ENCODE results near the gene SLC44A4.
"Not testable (repeated sequence)": the region's sequence is repeated elsewhere in the genome, so short reads cannot be mapped to it uniquely, and the experiment has no call there.

SLC44A4 gene

DNA sequence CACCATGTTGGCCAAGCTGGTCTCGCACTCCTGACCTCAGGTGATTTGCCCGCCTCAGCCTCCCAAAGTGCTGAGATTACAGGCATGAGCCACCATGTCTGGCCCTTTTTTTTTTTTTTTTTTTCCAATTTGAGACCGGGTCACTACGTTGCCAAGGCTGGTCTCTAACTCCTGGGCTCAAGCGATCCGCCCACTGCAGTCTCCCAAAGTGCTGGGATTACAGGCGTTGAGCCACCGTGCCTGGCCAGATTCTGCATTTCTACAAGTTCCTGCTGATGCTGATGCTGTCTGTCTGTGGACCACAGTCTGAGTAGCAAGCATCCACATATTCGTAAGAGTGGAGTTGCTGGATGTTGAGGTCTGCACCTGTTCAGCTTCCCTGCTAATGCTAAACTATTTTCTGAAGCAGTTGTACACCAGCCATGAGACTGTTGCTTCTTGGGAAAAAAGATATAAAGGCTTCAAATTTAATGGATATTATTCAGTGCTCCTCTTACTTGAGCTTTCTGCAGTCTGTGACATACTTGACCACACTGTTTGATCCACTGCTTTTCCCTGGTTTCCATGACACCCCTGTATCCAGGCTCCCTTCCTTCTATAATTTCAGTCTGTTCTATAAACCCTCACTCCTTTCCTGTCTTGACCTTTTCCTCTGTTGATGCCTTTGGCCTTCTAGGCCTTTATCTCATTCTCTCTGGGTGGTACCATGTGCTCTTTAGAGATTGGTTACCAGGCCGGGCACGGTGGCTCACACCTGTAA, 33.2 kb upstream of the SLC44A4 start:
- no peaks in the 10 kb centered on the region for H3K36me3 ChIP-seq (ENCODE audit: control insufficient read depth, insufficient read depth, low read length)
- DNase-seq (ENCODE audit: extremely low read depth, insufficient read length), result no peak
- H3K27me3 ChIP-seq (replicated peaks; ENCODE audit: control insufficient read depth, insufficient read depth, low read length), result no peaks in the 10 kb centered on the region
- TF ChIP-seq, protein P1, sequence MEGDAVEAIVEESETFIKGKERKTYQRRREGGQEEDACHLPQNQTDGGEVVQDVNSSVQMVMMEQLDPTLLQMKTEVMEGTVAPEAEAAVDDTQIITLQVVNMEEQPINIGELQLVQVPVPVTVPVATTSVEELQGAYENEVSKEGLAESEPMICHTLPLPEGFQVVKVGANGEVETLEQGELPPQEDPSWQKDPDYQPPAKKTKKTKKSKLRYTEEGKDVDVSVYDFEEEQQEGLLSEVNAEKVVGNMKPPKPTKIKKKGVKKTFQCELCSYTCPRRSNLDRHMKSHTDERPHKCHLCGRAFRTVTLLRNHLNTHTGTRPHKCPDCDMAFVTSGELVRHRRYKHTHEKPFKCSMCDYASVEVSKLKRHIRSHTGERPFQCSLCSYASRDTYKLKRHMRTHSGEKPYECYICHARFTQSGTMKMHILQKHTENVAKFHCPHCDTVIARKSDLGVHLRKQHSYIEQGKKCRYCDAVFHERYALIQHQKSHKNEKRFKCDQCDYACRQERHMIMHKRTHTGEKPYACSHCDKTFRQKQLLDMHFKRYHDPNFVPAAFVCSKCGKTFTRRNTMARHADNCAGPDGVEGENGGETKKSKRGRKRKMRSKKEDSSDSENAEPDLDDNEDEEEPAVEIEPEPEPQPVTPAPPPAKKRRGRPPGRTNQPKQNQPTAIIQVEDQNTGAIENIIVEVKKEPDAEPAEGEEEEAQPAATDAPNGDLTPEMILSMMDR (IDR thresholded peaks at IDR 0.05; ENCODE audit: insufficient read depth, low read length, poor library complexity, severe bottlenecking), result no peak
- H3K4me3 ChIP-seq (replicated peaks; ENCODE audit: low read depth, low read length), result no peak overlapping the region

DNA sequence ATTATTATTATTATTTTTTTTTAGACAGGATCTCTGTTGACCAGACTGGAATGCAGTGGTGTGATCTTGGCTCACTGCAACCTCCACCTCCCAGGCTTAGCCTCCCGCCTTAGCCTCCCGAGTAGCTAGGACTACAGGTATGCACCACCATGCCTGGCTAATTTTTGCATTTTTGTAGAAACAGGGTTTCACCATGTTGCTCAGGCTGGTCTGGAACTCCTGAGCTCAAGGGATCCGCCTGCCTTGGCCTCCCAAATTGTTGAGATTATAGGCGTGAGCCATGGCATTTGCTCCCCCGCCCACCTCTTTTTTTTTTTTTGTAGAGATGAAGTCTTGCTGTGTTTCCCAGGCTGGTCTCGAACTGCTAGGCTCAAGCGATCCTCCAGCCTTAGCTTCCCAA, 30.5 kb upstream of the SLC44A4 start:
- not testable (repeated sequence) for H3K4me3 ChIP-seq (replicated peaks; ENCODE audit: low read depth, low read length); DNase-seq (ENCODE audit: extremely low read depth, insufficient read length); H3K36me3 ChIP-seq (ENCODE audit: control insufficient read depth, insufficient read depth, low read length); H3K27me3 ChIP-seq (replicated peaks; ENCODE audit: control insufficient read depth, insufficient read depth, low read length)

DNA sequence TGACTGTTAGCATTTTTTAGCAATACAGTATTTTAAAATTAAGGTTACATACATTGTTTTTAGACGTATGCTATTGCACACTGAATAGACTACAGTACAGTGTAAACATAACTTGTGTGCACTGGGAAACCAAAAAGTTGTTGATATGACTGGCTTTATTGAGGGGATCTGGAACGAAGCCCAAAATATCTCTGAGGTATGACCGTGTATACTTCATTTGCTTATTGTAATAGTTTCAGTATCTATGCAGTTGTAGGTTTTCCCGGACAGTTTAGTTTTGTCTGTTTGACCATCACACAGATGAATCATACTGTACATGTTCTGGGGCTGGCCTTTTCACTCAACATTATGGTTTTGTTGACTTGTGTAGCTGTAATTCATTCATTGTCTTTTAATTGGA, 30.0 kb upstream of the SLC44A4 start:
- peak; percentile 55 for DNase-seq (ENCODE audit: extremely low read depth, insufficient read length)
- no peak overlapping the region for H3K4me3 ChIP-seq (replicated peaks; ENCODE audit: low read depth, low read length)
- H3K27me3 ChIP-seq (replicated peaks; ENCODE audit: control insufficient read depth, insufficient read depth, low read length), result no peaks in the 10 kb centered on the region
- H3K36me3 ChIP-seq (ENCODE audit: control insufficient read depth, insufficient read depth, low read length), result no peaks in the 10 kb centered on the region
- TF ChIP-seq, protein P1 (IDR thresholded peaks at IDR 0.05; ENCODE audit: insufficient read depth, low read length, poor library complexity, severe bottlenecking), result no peak

DNA sequence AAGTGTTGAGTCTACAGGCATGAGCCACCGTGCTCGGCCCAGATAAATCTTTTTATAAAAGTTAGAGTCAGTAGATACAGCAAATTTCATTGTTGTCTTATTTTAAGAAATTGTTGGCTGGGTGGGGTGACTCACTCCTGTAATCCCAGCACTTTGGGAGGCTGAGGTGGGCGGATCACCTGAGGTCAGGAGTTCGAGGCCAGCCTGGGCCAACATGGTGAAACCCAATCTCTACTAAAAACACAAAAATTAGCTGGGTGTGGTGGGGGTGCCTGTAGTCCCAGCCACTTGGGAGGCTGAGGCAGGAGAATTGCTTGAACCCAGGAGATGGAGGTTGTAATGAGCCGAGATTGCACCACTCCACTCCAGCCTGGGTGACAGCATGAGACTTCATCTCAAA, 29.5 kb upstream of the SLC44A4 start:
- H3K4me3 ChIP-seq (replicated peaks; ENCODE audit: low read depth, low read length); H3K27me3 ChIP-seq (replicated peaks; ENCODE audit: control insufficient read depth, insufficient read depth, low read length); DNase-seq (ENCODE audit: extremely low read depth, insufficient read length); H3K36me3 ChIP-seq (ENCODE audit: control insufficient read depth, insufficient read depth, low read length): not testable (repeated sequence)

DNA sequence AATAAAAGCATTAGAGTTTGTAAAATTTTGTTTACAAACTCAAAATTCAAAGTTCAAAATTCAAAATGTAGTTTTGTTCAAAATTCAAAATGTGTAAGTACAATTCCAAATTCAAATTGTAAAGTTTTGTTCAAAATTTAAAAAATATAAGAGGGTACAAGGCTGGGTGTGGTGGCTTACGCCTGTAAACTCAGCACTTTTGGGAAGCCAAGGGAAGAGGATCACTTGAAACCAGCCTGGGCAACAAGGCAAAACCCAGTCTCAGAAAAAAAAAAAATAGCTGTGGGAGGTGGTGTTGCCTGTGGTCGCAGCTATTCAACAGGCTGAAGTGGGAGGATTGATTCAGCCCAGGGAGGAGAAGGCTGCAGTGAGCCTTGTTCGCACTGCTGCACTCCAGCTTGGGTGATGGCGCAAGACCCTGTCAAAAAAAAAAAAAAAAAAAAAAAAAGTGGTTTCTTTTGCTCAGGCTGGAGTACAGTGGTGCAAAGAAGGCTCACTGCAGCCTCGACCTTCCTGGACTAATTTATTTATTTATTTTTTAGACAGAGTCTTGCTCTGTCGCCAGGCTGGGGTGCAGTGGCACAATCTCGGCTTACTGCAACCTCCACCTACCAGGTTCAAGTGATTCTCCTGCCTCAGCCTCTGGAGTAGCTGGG, 28.5 kb upstream of the SLC44A4 start:
- Histone ChIP-seq H3K36me3 (ENCODE audit: control insufficient read depth, insufficient read depth, low read length) (no peaks in the 10 kb centered on the region), H3K4me3 (replicated peaks; ENCODE audit: low read depth, low read length) (no peak overlapping the region), H3K27me3 (replicated peaks; ENCODE audit: control insufficient read depth, insufficient read depth, low read length) (no peaks in the 10 kb centered on the region)
- TF ChIP-seq, protein P1 (IDR thresholded peaks at IDR 0.05; ENCODE audit: insufficient read depth, low read length, poor library complexity, severe bottlenecking), result no peak
- no peak for DNase-seq (ENCODE audit: extremely low read depth, insufficient read length)

DNA sequence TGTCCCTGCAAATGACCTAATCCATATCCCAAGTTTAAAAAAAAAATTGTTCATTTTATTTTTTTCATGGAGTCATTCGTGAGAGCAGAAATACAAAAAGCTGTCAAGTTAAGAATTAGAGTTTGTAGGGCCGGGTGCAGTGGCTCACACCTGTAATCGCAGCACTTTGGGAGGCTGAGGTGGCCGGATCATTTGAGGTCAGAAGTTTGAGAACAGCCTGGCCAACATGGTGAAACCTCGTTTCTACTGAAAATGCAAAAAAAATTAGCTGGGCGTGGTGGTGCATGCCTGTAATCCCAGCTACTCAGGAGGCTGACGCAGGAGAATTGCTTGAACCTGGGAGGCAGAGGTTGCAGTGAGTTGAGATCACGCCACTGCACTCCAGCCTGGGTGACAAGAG, 27.9 kb upstream of the SLC44A4 start:
- not testable (repeated sequence) for H3K4me3 ChIP-seq (replicated peaks; ENCODE audit: low read depth, low read length); H3K27me3 ChIP-seq (replicated peaks; ENCODE audit: control insufficient read depth, insufficient read depth, low read length); H3K36me3 ChIP-seq (ENCODE audit: control insufficient read depth, insufficient read depth, low read length); DNase-seq (ENCODE audit: extremely low read depth, insufficient read length)

DNA sequence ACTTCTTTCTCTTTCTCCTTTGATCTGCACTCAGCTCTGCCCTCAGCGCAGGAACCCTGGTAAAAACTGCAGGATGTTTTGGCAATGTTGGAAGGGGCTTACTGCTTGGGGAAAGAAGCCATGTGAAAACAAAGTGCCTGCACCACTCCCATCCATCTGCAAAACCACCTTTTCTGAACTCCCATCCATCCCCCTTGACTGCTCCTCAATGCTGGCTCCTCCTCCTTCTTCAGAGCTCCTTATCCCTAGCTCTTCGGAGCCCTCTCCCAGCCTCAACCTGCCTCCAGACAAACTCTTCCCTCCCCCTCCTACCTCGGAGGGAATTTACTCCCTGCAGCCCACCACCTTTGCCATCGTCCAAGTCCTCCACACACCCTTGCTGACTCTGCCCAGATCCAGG, 27.3 kb upstream of the SLC44A4 start:
- TF ChIP-seq, protein P1 (IDR thresholded peaks at IDR 0.05; ENCODE audit: insufficient read depth, low read length, poor library complexity, severe bottlenecking), result no peak
- no peak for DNase-seq (ENCODE audit: extremely low read depth, insufficient read length)
- Histone ChIP-seq H3K27me3 (replicated peaks; ENCODE audit: control insufficient read depth, insufficient read depth, low read length) (no peaks in the 10 kb centered on the region), H3K4me3 (replicated peaks; ENCODE audit: low read depth, low read length) (no peak overlapping the region), H3K36me3 (ENCODE audit: control insufficient read depth, insufficient read depth, low read length) (no peaks in the 10 kb centered on the region)
